OCI-LY1 (cell line): Measurements from ENCODE around the gene DENND1A.

Experiments
- EZH2 ChIP-seq: fragments of 200-600 bp; sonication (generic), shearing (Covaris generic); IDR thresholded peaks from 2 replicates; pipeline ENCODE4 v1.8.0; 2017; ENCODE audit warnings: borderline replicate concordance, mixed run types, mild to moderate bottlenecking, antibody characterized with exemption, low read length, moderate library complexity, mixed read lengths
- TF ChIP-seq, protein P1 (sequence below): fragments of 200-600 bp; sonication (generic), shearing (Covaris generic); IDR thresholded peaks from 2 replicates; pipeline ENCODE4 v1.5.1; 2017; ENCODE audit warnings: mild to moderate bottlenecking, antibody characterized with exemption, low read length, moderate library complexity, mixed read lengths

DNA sequence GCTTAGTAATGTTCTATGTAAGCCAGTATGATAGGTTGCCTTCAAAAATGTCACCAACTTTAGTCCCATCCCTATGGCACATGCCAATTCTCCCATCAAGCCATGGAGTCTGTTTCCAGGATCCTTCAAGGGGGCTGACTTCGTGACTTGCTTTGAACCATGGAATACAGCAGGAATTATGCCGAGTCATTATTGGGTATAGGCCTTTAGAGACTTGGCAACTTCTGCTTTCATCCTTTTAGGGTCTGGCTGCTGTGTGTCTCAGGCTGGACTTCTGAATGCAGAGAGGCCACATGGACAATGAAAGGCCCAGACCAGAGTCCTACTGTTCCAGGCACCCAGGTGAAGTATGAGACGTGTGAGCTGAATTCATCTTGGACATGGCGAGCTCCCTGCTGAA is 109.8 kb downstream of the DENND1A start:
- TF ChIP-seq, protein P1, sequence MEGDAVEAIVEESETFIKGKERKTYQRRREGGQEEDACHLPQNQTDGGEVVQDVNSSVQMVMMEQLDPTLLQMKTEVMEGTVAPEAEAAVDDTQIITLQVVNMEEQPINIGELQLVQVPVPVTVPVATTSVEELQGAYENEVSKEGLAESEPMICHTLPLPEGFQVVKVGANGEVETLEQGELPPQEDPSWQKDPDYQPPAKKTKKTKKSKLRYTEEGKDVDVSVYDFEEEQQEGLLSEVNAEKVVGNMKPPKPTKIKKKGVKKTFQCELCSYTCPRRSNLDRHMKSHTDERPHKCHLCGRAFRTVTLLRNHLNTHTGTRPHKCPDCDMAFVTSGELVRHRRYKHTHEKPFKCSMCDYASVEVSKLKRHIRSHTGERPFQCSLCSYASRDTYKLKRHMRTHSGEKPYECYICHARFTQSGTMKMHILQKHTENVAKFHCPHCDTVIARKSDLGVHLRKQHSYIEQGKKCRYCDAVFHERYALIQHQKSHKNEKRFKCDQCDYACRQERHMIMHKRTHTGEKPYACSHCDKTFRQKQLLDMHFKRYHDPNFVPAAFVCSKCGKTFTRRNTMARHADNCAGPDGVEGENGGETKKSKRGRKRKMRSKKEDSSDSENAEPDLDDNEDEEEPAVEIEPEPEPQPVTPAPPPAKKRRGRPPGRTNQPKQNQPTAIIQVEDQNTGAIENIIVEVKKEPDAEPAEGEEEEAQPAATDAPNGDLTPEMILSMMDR = no peak
- no peak for TF ChIP-seq EZH2
